ENCODE results near the gene CALY.

DNA sequence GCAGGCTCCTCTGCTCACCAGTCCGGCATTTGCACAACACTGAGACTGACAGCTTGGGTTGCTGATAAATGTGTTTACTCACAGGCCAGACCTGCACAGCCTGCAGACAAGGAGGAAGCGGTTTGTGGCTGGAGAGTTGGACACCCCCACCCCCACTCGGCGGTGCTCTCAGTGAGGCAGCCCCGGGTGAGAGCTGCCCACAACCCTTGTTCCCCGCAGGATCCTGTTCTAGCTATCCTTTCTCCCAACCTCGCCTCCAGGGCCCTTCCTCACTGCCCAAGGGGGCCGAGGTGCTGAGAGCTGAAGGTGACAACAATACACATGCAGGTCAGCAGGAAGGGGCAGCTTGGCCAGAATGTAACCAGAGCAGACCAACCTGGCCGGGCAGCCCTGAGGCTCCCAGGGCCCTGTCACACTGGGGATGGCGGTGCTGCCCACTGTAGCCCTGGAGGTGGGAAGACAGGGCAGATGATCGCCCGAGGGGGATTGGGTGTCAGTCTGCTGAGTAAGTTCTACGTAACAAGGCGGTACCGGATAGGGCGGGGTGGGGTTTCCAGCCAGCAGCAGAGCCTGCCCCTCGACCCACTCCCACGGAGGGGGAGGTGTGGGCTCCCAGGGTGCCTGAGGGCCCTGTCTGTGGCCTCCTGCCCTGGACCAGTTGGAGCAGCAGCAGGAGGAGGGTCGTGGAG is 58.0 kb downstream of the CALY start:
- TF ChIP-seq YY1 (tag by site-specific recombination; IDR thresholded peaks at IDR 0.05) (no peak), ZNF16 (tag by site-specific recombination; IDR thresholded peaks at IDR 0.05; ENCODE audit: low read depth) (no peak), ZSCAN30 (tag by site-specific recombination; IDR thresholded peaks at IDR 0.05) (no peak), HOXA7 (CRISPR knock-in tag; IDR thresholded peaks at IDR 0.05; ENCODE audit: borderline replicate concordance) (no peak), BCL11A (tag by site-specific recombination; IDR thresholded peaks at IDR 0.05; ENCODE audit: low read depth) (no peak), ZNF707 (tag by site-specific recombination; IDR thresholded peaks at IDR 0.05) (no peak), ZNF785 (tag by site-specific recombination; IDR thresholded peaks at IDR 0.05) (no peak), WT1 (tag by site-specific recombination; IDR thresholded peaks at IDR 0.05) (no peak)
- TF ChIP-seq, protein P1, sequence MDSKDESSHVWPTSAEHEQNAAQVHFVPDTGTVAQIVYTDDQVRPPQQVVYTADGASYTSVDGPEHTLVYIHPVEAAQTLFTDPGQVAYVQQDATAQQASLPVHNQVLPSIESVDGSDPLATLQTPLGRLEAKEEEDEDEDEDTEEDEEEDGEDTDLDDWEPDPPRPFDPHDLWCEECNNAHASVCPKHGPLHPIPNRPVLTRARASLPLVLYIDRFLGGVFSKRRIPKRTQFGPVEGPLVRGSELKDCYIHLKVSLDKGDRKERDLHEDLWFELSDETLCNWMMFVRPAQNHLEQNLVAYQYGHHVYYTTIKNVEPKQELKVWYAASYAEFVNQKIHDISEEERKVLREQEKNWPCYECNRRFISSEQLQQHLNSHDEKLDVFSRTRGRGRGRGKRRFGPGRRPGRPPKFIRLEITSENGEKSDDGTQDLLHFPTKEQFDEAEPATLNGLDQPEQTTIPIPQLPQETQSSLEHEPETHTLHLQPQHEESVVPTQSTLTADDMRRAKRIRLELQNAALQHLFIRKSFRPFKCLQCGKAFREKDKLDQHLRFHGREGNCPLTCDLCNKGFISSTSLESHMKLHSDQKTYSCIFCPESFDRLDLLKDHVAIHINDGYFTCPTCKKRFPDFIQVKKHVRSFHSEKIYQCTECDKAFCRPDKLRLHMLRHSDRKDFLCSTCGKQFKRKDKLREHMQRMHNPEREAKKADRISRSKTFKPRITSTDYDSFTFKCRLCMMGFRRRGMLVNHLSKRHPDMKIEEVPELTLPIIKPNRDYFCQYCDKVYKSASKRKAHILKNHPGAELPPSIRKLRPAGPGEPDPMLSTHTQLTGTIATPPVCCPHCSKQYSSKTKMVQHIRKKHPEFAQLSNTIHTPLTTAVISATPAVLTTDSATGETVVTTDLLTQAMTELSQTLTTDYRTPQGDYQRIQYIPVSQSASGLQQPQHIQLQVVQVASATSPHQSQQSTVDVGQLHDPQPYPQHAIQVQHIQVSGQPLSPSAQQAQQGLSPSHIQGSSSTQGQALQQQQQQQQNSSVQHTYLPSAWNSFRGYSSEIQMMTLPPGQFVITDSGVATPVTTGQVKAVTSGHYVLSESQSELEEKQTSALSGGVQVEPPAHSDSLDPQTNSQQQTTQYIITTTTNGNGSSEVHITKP (tag by site-specific recombination; IDR thresholded peaks at IDR 0.05), result no peak
- TF ChIP-seq, protein P2, sequence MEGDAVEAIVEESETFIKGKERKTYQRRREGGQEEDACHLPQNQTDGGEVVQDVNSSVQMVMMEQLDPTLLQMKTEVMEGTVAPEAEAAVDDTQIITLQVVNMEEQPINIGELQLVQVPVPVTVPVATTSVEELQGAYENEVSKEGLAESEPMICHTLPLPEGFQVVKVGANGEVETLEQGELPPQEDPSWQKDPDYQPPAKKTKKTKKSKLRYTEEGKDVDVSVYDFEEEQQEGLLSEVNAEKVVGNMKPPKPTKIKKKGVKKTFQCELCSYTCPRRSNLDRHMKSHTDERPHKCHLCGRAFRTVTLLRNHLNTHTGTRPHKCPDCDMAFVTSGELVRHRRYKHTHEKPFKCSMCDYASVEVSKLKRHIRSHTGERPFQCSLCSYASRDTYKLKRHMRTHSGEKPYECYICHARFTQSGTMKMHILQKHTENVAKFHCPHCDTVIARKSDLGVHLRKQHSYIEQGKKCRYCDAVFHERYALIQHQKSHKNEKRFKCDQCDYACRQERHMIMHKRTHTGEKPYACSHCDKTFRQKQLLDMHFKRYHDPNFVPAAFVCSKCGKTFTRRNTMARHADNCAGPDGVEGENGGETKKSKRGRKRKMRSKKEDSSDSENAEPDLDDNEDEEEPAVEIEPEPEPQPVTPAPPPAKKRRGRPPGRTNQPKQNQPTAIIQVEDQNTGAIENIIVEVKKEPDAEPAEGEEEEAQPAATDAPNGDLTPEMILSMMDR (tag by site-specific recombination; IDR thresholded peaks at IDR 0.05), result no peak
- TF ChIP-seq, protein P3, sequence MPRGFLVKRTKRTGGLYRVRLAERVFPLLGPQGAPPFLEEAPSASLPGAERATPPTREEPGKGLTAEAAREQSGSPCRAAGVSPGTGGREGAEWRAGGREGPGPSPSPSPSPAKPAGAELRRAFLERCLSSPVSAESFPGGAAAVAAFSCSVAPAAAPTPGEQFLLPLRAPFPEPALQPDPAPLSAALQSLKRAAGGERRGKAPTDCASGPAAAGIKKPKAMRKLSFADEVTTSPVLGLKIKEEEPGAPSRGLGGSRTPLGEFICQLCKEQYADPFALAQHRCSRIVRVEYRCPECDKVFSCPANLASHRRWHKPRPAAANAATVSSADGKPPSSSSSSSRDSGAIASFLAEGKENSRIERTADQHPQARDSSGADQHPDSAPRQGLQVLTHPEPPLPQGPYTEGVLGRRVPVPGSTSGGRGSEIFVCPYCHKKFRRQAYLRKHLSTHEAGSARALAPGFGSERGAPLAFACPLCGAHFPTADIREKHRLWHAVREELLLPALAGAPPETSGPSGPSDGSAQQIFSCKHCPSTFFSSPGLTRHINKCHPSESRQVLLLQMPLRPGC (tag by site-specific recombination; IDR thresholded peaks at IDR 0.05), result no peak
- TF ChIP-seq, protein P4, sequence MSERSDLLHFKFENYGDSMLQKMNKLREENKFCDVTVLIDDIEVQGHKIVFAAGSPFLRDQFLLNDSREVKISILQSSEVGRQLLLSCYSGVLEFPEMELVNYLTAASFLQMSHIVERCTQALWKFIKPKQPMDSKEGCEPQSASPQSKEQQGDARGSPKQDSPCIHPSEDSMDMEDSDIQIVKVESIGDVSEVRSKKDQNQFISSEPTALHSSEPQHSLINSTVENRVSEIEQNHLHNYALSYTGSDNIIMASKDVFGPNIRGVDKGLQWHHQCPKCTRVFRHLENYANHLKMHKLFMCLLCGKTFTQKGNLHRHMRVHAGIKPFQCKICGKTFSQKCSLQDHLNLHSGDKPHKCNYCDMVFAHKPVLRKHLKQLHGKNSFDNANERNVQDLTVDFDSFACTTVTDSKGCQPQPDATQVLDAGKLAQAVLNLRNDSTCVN (tag by site-specific recombination; optimal IDR thresholded peaks at IDR 0.05), result no peak
